ENCODE measurements around the gene ANKRD9.
A peak's percentile ranks its signal among the peaks of the same experiment; 100 is the strongest.

The ANKRD9 gene

DNA sequence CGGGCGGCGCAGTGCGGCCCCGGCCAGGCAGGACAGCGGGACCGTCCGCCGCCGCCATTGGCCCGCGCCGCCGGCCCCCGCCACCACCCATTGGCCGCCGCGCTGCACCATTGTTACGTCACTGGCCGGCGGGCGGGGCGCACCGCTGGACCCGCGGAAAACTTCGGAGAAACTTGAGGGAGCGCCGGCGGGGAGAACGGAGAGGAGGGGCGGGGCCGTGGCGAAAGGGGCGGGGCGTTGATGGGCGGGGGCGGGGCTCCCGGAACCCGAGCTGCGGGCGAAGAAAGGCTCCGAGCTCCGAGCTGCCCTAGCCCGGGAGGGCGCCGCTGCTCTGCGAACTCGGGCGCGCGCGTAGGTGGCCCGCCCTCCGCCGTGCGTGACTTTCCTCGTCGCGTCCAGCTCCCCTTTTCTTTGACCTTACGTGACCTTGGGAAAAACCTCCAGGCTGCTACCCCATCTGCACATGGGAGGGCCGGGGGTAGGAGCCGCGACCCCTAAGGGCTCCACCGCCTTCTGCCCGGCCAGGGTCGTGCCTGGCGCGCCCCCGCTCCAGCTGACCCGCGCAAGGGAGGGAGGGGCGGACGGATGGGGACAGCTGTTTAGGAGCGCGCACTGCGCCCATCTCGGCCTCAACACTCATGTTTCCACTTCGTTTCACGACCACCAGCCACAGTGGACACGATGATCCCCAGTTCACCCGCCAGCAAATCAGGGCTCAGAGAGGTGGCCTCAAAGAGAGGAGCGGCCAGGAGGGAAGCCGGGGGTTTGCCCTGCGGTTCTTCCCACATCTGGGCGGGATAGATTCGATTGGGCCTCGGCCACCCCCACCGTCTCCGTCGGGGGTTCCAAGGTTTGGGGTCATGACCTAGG, at the start of gene ANKRD9:
TSS of gene ANKRD9 (minus strand) at position 31 of the 870 bp plus-strand sequence. CDS start 1,887 bp downstream, outside the sequence.
- H3K4me1 ChIP-seq (ENCODE audit: low read depth, poor library complexity, severe bottlenecking): peaks cover 12% of the 10 kb centered on the region

GRCh38 chr14:102558556-102558955, 49.0 kb upstream of the ANKRD9 start:
- Histone ChIP-seq H3K27ac (no peak overlapping the region), H3K36me3 (ENCODE audit: insufficient read depth) (no peaks in the 10 kb centered on the region), H3K4me1 (ENCODE audit: low read depth, poor library complexity, severe bottlenecking) (no peaks in the 10 kb centered on the region), H3K9ac (no peak overlapping the region), H3K4me2 (no peak overlapping the region), H4K20me1 (ENCODE audit: insufficient read depth) (no peaks in the 10 kb centered on the region), H2AFZ (ENCODE audit: low read depth) (no peak overlapping the region), H3K79me2 (ENCODE audit: insufficient read depth, low read depth) (no peaks in the 10 kb centered on the region), H3K27me3 (ENCODE audit: insufficient read depth, low read depth) (no peaks in the 10 kb centered on the region), H3K4me3 (IDR thresholded peaks at IDR 0.05; ENCODE audit: insufficient read depth, low read depth, low read length) (no peak overlapping the region)
- TF ChIP-seq CTCF (conservative IDR thresholded peaks at IDR 0.05; ENCODE audit: low read depth, low read length): no peak

More for the DNA sequence above, at the start of gene ANKRD9:
- H3K27ac ChIP-seq: peak within 1 kb of the TSS; percentile 42; the same call in 1 of the 2 replicates
- no peak for TF ChIP-seq CTCF (conservative IDR thresholded peaks at IDR 0.05; ENCODE audit: low read depth, low read length)
- peak within 1 kb of the TSS; percentile 98 for H2AFZ ChIP-seq (ENCODE audit: low read depth)
- no peaks in the 10 kb centered on the region for H3K36me3 ChIP-seq (ENCODE audit: insufficient read depth)
- H3K9ac ChIP-seq: peak within 1 kb of the TSS; percentile 59; the same call in 1 of the 2 replicates
- no peaks in the 10 kb centered on the region for H3K79me2 ChIP-seq (ENCODE audit: insufficient read depth, low read depth)
- H4K20me1 ChIP-seq (ENCODE audit: insufficient read depth): no peaks in the 10 kb centered on the region
- H3K27me3 ChIP-seq (ENCODE audit: insufficient read depth, low read depth): no peaks in the 10 kb centered on the region
- peak within 1 kb of the TSS; percentile 76 for H3K4me2 ChIP-seq
- no peak within 1 kb of the TSS for H3K4me3 ChIP-seq (IDR thresholded peaks at IDR 0.05; ENCODE audit: insufficient read depth, low read depth, low read length)

DNA sequence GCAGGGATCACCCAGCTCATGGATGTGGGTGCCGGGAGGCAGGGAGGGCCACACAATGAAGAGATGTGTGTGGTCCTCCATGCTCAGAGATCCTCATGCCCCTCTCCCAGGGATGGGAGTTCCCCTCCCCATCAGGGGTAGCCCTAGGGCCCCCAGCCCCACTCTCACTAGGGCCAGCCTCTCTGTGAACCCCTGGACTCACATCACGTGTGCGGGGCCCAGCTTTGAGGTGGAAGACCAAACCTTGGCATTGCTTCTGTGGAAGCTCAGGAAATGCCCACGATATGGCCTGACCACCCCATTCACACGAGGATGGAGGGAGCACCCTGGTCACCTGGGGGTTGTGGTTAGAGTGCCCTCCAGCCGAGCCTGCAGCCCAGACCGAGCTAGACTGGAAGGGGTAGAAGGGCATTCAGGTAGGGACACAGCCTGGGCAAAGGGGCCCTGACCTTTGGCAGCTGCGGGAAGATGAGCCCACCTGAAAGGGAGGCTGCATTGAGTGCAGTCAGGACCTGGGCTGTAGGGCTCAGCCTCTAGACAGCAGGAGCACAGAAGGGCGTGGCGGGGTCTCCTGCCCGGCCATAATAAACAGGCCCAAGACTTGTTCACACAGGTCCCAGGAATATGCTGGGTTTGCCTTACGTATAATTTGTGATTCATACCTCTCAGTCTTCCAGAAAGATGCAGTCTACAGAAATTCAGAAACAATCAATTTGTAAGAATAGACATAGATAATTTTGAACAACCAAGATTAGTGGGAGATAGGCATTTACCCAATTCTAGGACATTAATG, 48.1 kb upstream of the ANKRD9 start:
- H3K27ac ChIP-seq: no peak overlapping the region
- no peak for TF ChIP-seq CTCF (conservative IDR thresholded peaks at IDR 0.05; ENCODE audit: low read depth, low read length)
- H3K4me2 ChIP-seq: no peak overlapping the region
- no peaks in the 10 kb centered on the region for H3K27me3 ChIP-seq (ENCODE audit: insufficient read depth, low read depth)
- no peaks in the 10 kb centered on the region for H4K20me1 ChIP-seq (ENCODE audit: insufficient read depth)
- H3K4me3 ChIP-seq (IDR thresholded peaks at IDR 0.05; ENCODE audit: insufficient read depth, low read depth, low read length): no peak overlapping the region
- no peaks in the 10 kb centered on the region for H3K36me3 ChIP-seq (ENCODE audit: insufficient read depth)
- no peak overlapping the region for H2AFZ ChIP-seq (ENCODE audit: low read depth)
- no peaks in the 10 kb centered on the region for H3K79me2 ChIP-seq (ENCODE audit: insufficient read depth, low read depth)
- no peak overlapping the region for H3K9ac ChIP-seq
- H3K4me1 ChIP-seq (ENCODE audit: low read depth, poor library complexity, severe bottlenecking): no peaks in the 10 kb centered on the region

DNA sequence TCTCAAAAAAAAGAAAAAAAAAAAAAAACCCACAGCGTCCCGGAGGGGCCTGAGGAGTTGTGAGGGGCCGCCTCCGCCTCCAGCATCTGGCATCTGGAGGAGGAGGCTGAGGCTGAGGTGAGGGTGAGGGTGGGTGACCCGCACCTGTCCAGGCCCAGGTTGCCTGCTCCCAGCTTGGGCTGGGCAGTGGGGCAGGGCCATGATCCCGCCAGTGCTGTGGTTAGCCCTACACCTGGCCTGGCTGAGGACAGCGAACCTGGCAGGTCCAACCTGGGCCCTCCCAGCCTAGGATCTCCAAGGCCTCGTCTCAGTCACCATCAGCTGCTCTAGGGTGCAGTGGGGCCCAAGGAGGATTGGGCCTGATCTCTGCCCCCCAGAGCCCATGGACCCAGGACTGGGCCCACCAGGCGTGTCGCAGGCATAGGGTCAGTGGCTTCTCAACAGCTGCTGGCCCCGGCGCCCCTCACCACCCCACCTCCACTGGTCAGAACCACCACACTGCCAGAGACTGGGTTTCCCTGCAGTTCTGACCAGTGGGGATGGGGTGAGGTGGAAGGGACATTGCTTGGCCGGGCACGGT, 46.6 kb upstream of the ANKRD9 start:
- H3K36me3 ChIP-seq (ENCODE audit: insufficient read depth): no peaks in the 10 kb centered on the region
- H3K79me2 ChIP-seq (ENCODE audit: insufficient read depth, low read depth): no peaks in the 10 kb centered on the region
- no peaks in the 10 kb centered on the region for H4K20me1 ChIP-seq (ENCODE audit: insufficient read depth)
- no peak overlapping the region for H3K4me3 ChIP-seq (IDR thresholded peaks at IDR 0.05; ENCODE audit: insufficient read depth, low read depth, low read length)
- H3K27ac ChIP-seq: no peak overlapping the region
- no peak overlapping the region; the same call in 1 of the 2 replicates for H2AFZ ChIP-seq (ENCODE audit: low read depth)
- no peak overlapping the region; the same call in 1 of the 2 replicates for H3K9ac ChIP-seq
- TF ChIP-seq CTCF (conservative IDR thresholded peaks at IDR 0.05; ENCODE audit: low read depth, low read length): no peak
- no peaks in the 10 kb centered on the region for H3K4me1 ChIP-seq (ENCODE audit: low read depth, poor library complexity, severe bottlenecking)
- H3K27me3 ChIP-seq (ENCODE audit: insufficient read depth, low read depth): no peaks in the 10 kb centered on the region
- H3K4me2 ChIP-seq: no peak overlapping the region
